ENCODE results near the gene ANXA4.
A peak's percentile ranks its signal among the peaks of the same experiment; 100 is the strongest.
"Not testable (repeated sequence)": the region's sequence is repeated elsewhere in the genome, so short reads cannot be mapped to it uniquely, and the experiment has no call there.

Gene ANXA4

GRCh38 chr2:69721022-69721421, 20.9 kb upstream of the ANXA4 start:
- no peak for DNase-seq (ENCODE audit: low read depth)

- DNase-seq (ENCODE audit: low read depth), result no peak
Observed at GRCh38 chr2:69723791-69724190, 18.1 kb upstream of the ANXA4 start.

- peak; percentile 63 for DNase-seq (ENCODE audit: low read depth)
Observed at GRCh38 chr2:69724540-69725159, 17.3 kb upstream of the ANXA4 start.

- no peak for DNase-seq (ENCODE audit: low read depth)
Observed at GRCh38 chr2:69725706-69726360, 16.1 kb upstream of the ANXA4 start.

GRCh38 chr2:69729266-69729665, 12.7 kb upstream of the ANXA4 start:
- DNase-seq (ENCODE audit: low read depth), result no peak

GRCh38 chr2:69729781-69730180, 12.2 kb upstream of the ANXA4 start:
- DNase-seq (ENCODE audit: low read depth), result no peak

- no peak for DNase-seq (ENCODE audit: low read depth)
Observed at GRCh38 chr2:69731147-69731970, 10.6 kb upstream of the ANXA4 start.

- DNase-seq (ENCODE audit: low read depth), result no peak
Observed at GRCh38 chr2:69733342-69734034, 8.4 kb upstream of the ANXA4 start.

GRCh38 chr2:69734035-69734611, 7.8 kb upstream of the ANXA4 start:
- no peak for DNase-seq (ENCODE audit: low read depth)

GRCh38 chr2:69734854-69735544, 6.9 kb upstream of the ANXA4 start:
- DNase-seq (ENCODE audit: low read depth), result no peak

GRCh38 chr2:69735686-69736085, 6.2 kb upstream of the ANXA4 start:
- DNase-seq (ENCODE audit: low read depth), result no peak

- not testable (repeated sequence) for DNase-seq (ENCODE audit: low read depth)
Observed at GRCh38 chr2:69738149-69738548, 3.8 kb upstream of the ANXA4 start.

- DNase-seq (ENCODE audit: low read depth), result no peak
Observed at GRCh38 chr2:69740502-69740951, 1.4 kb upstream of the ANXA4 start.

GRCh38 chr2:69741229-69741574, 732 bp upstream of the ANXA4 start:
- DNase-seq (ENCODE audit: low read depth), result no peak

- no peak for DNase-seq (ENCODE audit: low read depth)
Observed at GRCh38 chr2:69742322-69742952, 503 bp downstream of the ANXA4 start.

GRCh38 chr2:69743847-69744264, 1.9 kb downstream of the ANXA4 start:
- no peak for DNase-seq (ENCODE audit: low read depth)

GRCh38 chr2:69744456-69744855, 2.5 kb downstream of the ANXA4 start:
- DNase-seq (ENCODE audit: low read depth), result no peak

- DNase-seq (ENCODE audit: low read depth), result no peak
Observed at GRCh38 chr2:69745035-69745434, 3.1 kb downstream of the ANXA4 start.

GRCh38 chr2:69750246-69750645, 8.3 kb downstream of the ANXA4 start:
- DNase-seq (ENCODE audit: low read depth), result no peak

- DNase-seq (ENCODE audit: low read depth), result no peak
Observed at GRCh38 chr2:69753659-69754363, 11.9 kb downstream of the ANXA4 start.

Measured in stimulated activated CD8-positive, alpha-beta memory T cell treated with anti-CD3 and anti-CD28 coated beads, Interleukin-12 subunit alpha, Interleukin-12 subunit beta, amount 100 ng/mL, for 4 hours (primary cell).